CD4-positive, alpha-beta T cell treated with Interleukin-15 for 1 hour (primary cell): Measurements from ENCODE around the gene TENM4.

ENCODE experiments used
- DNase-seq: peaks from one replicate; pipeline ENCODE4 v3.0.0-alpha.2; 2020

The TENM4 gene

GRCh38 chr11:79160791-79161403 is 279.9 kb downstream of the TENM4 start:
- no peak for DNase-seq

DNA sequence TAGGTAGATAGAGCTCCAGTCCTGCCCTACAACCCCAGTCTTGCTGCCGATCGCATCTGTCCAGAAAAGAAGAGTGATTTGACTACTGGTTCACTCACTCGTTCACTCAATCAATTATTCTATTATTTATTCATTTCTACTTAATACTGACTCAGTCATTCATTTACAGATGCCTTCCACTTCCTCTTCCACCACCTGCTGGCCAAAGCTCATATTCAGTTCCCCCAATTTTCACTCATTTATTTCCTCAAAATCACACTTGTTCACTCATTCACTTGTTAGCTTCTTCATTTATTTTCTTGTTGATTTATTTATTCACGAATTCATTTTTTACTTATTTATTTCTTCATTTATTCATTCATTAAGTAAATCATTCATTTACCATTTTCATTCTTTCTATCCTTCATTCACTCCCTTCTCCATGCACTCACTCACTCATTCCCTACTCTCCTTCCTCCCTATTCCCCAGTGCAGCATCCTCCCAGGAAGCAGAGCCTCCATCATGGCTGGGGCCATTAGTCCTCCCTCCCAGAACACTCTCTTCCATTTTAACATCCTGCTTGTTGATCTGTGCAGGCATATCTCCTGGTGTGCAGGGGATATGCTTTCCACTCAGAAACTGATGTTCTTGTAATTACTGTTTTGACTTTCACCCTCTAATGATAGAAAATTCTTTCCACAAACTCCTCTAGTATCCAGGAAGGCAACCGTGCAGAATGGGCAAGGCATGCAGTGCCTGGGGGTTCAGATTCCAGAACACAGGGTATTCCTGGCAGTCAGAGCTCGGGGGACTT is 281.0 kb downstream of the TENM4 start:
- DNase-seq, result no peak

GRCh38 chr11:79157738-79158137 is 283.1 kb downstream of the TENM4 start:
- no peak for DNase-seq

GRCh38 chr11:79156031-79156430 is 284.8 kb downstream of the TENM4 start:
- DNase-seq, result no peak

- no peak for DNase-seq
Measured at GRCh38 chr11:79155237-79155636, 285.6 kb downstream of the TENM4 start.

GRCh38 chr11:79152511-79152910 is 288.3 kb downstream of the TENM4 start:
- no peak for DNase-seq

DNA sequence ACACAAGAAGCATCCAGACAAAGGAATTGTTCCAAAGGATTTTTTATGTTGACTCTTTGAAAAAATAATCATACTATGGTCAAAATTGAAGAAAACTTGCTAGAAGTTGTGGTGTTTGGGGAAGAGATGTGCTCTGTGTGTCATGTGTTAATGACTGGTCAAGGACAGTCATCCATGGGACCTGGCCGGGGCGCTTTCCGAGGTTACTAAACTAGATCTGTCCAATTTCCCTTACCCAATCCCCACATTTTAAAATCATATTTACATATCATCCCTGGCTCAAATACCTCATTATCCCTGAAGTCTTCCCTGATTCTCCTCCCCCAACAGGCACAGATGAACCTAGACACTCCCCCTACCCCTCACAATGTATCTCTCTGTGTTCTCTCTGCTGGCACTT is 289.4 kb downstream of the TENM4 start:
- DNase-seq, result no peak

DNA sequence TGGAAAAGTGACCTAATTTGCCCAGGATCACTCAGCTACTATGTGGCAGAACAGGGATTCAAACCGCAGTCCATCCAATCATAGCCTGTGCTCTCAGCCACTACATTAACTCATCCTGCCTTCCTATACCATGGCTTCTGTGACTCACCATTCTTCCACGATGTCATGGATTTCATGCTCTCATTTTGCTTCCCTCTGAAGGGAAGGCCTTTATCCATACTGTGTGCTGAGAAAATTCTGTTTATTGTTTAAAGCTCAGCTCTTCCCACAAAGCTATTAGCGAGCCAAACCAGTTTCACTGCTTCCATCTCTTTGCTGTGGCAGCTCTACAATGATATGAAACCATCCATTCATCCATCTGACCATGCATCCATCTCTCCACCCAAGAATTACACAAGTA is 289.9 kb downstream of the TENM4 start:
- DNase-seq, result no peak

DNA sequence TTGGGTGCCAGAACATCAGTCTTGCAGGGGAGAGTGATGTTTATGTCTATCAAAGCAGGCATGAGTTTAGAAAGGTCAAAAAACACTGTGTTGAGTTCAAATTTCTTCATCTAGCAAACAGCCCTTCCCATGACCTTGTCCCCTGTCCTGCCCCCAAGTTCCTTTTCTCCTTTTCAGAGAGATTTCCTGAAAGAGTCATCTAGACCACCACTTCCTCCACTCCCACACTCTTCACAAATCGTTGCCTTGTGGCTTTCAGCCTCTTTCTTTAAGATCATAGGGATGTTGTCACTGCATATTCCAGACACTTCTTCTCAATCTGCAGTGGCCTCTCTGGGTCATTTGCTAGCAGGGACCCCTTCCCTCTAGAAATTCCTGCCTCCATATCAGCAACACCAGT is 290.5 kb downstream of the TENM4 start:
- DNase-seq, result no peak

DNA sequence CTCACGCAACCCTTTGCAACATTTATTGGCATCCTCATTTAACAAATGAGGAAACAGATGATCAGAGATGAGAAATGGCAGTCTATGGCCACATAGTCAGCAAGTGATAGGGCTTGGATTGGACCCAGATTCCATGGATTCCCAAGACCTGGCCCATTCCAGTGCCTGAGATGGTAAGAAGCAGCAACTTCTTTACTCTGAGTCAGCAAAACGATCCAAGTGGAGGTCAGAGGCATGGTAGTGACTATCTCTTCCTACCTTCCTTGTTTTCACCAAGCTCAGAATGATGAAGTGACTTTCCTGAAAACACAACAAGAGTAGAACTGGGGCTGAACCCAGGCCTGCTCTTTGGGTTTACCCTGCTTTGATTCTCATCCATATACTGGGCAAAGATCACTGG is 293.1 kb downstream of the TENM4 start:
- no peak for DNase-seq

DNA sequence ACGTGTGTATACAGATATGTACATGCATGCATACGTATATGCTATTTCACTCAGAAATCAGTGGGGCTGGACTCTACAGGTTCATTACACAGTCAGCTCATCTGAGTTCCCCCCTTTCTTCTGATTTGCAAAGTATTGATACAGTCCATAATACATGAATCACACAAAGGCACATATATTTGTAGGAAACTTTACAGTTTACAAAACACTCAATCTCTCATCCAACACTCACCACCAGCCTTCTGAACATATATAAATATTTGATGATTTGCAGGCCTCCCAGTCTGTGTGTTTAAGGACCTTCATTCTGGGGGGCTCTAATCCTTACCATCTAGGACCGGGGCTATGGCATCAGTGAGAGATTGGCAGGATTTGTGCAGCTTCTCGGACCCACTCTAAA is 293.8 kb downstream of the TENM4 start:
- DNase-seq, result no peak

DNA sequence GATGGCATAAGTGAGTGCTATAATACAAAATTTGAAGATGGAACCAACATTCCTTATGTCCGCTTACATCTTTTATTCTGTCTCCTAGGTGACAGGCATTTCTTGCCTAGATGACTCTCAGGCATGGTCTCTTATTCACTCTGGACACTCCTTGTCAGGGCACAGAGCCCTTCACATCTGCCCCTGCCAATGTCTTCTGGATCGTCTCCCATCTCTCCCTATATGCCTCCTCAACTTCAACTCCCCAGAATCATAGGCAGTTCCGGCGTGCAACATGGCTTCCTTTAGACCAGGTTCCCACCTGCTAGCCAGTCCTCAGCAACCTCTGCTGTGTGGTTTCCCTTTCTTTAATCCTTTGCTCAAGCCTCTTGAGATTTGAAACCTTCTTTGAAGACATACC is 300.9 kb downstream of the TENM4 start:
- DNase-seq, result no peak

GRCh38 chr11:79129702-79130101 is 311.1 kb downstream of the TENM4 start:
- DNase-seq, result no peak

GRCh38 chr11:79128291-79128690 is 312.5 kb downstream of the TENM4 start:
- DNase-seq, result no peak

DNA sequence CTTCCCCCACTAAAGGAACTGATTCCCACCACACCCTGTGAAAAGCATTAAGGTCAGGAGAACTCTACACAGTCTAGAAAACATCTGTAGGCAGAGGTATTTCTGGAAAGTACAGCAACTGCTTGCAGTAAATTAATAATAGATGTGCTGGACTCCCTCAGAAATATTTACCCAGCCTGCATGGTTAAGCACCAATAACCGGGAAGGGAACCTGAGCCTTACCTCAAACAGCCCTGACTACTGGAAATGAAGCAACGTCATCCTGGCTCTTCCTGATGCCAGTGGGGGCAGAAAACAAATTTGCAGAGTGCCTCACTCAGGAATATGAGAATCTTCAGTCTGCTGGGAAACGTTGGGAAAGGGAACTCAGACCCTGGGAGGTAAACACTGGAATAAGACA is 318.1 kb downstream of the TENM4 start:
- no peak for DNase-seq

- no peak for DNase-seq
Measured at GRCh38 chr11:79121351-79121750, 319.5 kb downstream of the TENM4 start.

GRCh38 chr11:79119491-79120284 is 321.1 kb downstream of the TENM4 start:
- no peak for DNase-seq

DNA sequence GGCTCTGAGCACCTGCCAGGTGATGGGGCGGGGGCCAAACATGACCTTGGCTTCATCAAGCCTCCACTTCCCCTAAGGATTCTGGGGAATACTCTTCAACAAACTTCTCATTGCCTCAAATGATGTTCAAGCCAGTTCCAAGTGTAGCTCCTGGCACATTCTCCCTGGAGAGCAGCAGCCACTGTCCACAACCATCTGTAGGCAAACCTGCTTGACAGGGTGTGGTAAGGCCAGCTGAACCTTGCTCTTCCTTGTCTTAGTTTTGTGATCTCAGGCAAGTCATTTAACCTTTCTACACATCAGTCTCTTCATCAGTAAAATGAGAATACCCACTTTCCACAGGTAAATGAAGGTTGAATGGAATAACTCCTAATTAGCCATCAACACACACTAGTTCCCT is 323.3 kb downstream of the TENM4 start:
- DNase-seq, result no peak

DNA sequence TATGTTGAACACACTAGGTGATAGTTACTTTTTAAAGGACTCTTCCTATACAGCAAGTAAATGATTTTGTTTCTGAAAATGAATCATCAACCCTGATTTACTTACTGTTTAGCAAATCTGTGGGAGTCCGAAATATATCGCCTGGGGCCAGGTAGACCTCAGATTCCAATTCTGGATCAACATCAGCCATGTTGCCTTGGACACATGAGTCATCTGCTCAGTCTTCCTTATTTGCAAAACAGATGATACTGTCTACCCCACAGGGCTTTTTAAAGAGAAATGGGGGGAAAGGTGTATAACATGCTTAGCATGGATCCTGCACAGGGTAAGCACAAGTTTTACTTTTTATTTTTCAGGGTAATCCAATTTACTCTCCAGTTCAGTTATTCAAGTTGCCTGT is 324.2 kb downstream of the TENM4 start:
- DNase-seq, result no peak

DNA sequence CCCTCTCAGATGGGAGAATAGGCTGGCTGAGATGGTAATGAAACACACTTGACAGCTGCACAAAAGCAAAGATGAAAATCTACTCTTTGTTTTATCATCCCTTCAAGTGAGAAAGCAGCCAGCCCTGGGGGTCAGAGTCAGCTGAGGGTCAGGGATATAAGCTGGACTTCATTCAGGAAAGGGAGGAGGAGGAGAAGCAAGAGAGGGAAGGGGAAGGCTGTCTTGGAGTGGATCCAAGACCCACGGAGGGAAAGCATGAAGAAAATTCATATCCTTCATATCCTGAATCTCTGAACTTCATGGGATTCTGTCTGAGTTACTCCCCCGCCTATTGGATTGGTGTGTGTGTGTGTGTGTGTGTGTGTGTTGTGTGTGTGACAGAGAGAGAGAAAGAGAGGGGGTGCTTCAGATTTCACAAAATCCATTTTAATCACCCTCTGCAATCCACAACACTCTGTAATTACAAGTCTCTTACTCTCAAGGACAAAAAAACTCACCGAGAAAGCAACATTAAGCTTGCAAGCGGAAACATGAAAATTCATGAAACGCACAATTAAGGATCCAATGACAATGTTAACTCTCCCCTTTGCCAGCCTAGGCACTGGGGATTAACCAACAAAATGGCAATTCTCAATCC is 327.7 kb downstream of the TENM4 start:
- no peak for DNase-seq

GRCh38 chr11:79110796-79111195 is 330.0 kb downstream of the TENM4 start:
- no peak for DNase-seq

DNA sequence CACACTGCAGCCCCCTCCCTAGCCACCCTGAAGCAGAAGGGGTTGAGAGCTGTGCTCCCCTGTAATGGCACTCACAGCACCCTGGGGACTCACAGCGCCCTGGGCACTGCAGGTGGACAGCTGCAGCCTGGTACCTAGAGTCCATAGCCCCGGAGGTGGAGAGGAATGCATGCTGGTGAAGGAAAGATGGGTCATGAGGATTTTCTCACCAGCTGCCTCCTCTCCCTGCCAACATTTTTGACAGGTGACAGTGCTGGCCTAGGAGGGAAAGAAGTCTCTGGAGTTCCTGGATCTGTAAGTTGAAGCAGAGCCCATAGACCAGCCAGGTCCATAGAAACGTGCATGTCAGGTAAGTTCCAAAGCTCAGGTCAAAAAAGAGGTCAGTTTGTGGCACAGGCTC is 330.5 kb downstream of the TENM4 start:
- DNase-seq, result no peak

- no peak for DNase-seq
Measured at GRCh38 chr11:79108851-79109250, 332.0 kb downstream of the TENM4 start.

- DNase-seq, result no peak
Measured at GRCh38 chr11:79102840-79103239, 338.0 kb downstream of the TENM4 start.
